Activated naive CD4-positive, alpha-beta T cell treated with anti-CD3 and anti-CD28 coated beads for 36 hours (primary cell): ENCODE measurements around the gene CNIH2. TPM values are rescaled to one million over a fixed set of nuclear protein-coding genes. Genes with fewer than 3 reads are reported as not detected.

Experiments used
- CTCF ChIA-PET: fragments of 350-600 bp; sonication (Branson Sonifier 250); formaldehyde crosslinking; loops from one replicate; lab custom pipeline; 2021; ENCODE audit warnings: antibody characterized with exemption; lab: Charles Lee
- DNase-seq: peaks from one replicate; pipeline ENCODE4 v3.0.0-alpha.2; 2020
- H3K27ac Mint-ChIP-seq: one replicate; pipeline ENCODE4 v1.8.0; 2021; ENCODE audit warnings: mild to moderate bottlenecking, mixed read lengths
- H3K27me3 Mint-ChIP-seq: one replicate; pipeline ENCODE4 v1.8.0; 2021; ENCODE audit warnings: low read depth, mixed read lengths
- H3K36me3 Mint-ChIP-seq: one replicate; pipeline ENCODE4 v1.8.0; 2021; ENCODE audit warnings: low read depth, mixed read lengths
- H3K4me1 Mint-ChIP-seq: one replicate; pipeline ENCODE4 v1.8.0; 2021; ENCODE audit warnings: low read depth, mixed read lengths
- H3K4me3 Mint-ChIP-seq: one replicate; pipeline ENCODE4 v1.8.0; 2021; ENCODE audit warnings: mild to moderate bottlenecking, moderate library complexity, mixed read lengths
- H3K9me3 Mint-ChIP-seq: one replicate; pipeline ENCODE4 v1.8.0; 2021; ENCODE audit warnings: mixed read lengths
- intact Hi-C: fragments of 100-400 bp; cut with micrococcal nuclease; formaldehyde crosslinking; loops from one replicate; pipeline ENCODE4 v1.15.1; 2023
- total RNA-seq, 2 experiments: library from RNA; stranded (reverse); gene quantifications; one replicate each; pipeline ENCODE4 v1.2.3, GENCODE V29; 2021

The CNIH2 gene
- total RNA-seq, 2 experiments from 2014 or later = 1.2 to 1.6 TPM

DNA sequence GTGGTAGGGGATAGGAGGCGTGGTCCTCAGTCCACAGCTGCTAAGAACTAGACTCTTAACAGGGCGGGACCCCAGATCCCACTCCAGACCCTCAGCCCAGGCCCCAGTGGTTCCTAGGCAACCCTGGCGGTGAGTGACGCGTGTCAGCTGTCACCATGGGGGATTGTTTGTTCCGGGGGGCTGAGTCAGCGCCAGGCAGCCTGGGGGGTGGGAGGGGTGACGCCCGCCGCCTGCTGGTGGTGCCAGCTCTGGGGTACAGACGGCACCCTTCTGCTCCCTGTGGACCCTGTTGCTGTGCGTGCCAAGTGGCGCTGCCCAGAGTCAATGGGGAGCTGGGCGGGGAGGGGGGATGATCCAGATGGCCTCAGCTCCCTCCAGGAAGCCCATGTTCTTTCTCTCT is 2.5 kb downstream of the CNIH2 start:
- Mint-ChIP-seq H3K4me1 (peaks cover 22% of the 10 kb centered on the region), H3K27ac (no peak overlapping the region), H3K27me3 (no peaks in the 10 kb centered on the region), H3K4me3 (no peak overlapping the region), H3K9me3 (no peaks in the 10 kb centered on the region), H3K36me3 (peaks cover 2% of the 10 kb centered on the region)
- CTCF ChIA-PET = interaction anchor here (0.7 to 2.7 kb wide), 6 partner anchors 9 to 58 kb away, joined by 3 to 7 read pairs (median 4); partner anchors contain the start of gene YIF1A
- intact Hi-C loops = no loop called here
- DNase-seq = no peak

DNA sequence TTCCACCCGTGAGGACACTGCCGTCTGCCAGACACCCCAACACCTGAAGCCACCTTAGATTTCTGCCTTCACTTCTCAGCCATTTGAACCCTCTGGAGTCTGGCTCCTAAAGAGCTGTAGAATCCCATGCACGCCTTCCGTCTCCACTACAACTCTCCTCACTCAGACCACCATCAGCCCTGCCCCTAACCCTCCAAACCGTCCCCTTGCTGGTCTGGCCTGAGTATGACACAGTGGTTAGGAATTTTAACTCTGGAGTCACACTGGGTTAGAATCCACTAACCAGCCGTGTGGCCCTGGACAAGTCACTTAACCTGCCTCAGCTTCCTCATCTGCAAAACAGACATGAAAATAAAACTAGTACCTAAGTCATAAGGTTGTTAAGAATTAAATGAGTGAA is 3.0 kb downstream of the CNIH2 start:
- intact Hi-C loops = no loop called here
- peaks cover 22% of the 10 kb centered on the region for H3K4me1 Mint-ChIP-seq
- no peak for DNase-seq
- no peaks in the 10 kb centered on the region for H3K27me3 Mint-ChIP-seq
- peaks cover 2% of the 10 kb centered on the region for H3K36me3 Mint-ChIP-seq
- no peak overlapping the region for H3K4me3 Mint-ChIP-seq
- no peak overlapping the region for H3K27ac Mint-ChIP-seq
- CTCF ChIA-PET = interaction anchor here (0.7 to 2.7 kb wide), 5 partner anchors 8 to 59 kb away, joined by 3 to 19 read pairs (median 5); partner anchors contain the start of gene YIF1A
- no peaks in the 10 kb centered on the region for H3K9me3 Mint-ChIP-seq

DNA sequence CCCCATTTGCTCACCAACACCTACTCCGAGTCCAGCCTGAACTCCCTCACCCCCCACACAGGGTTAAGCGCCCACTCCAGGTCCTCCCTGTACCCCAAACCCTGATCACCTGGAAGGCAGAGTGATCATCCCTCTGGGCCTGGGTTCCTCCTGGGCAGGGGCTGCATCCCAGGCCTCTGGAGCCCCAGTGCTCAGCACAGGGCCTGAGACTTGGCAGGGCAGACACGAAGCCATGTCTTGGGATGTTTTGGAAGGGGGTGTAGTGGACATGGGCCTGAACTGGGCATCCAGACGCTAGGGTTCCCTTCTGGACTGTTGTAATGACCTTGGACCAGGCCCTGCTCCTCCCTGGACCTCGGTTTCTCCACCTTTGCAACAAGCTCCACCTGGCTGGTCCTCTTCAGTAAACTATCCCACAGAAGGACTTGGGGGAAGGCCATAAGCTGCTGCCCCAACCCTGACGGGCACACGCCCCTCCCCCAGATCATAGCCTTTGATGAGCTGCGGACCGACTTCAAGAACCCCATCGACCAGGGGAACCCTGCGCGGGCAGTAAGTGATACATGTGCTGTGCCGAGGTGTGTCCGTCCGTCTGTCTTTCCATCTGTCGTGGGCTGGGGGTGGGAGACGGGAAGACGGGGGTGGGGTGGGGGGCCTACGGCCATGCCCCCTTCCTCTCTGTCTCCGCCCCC is 3.9 kb downstream of the CNIH2 start:
- intact Hi-C loops = loop anchor here (1.0 kb wide), 2 partner anchors 14 to 60 kb away; partner anchors contain the start of gene RAB1B
- CTCF ChIA-PET = interaction anchor here (0.5 to 2.4 kb wide), 9 partner anchors 9 to 388 kb away, joined by 3 to 19 read pairs (median 4); no protein-coding TSS in a partner anchor
- no peak overlapping the region for H3K27ac Mint-ChIP-seq
- no peaks in the 10 kb centered on the region for H3K27me3 Mint-ChIP-seq
- H3K4me3 Mint-ChIP-seq = no peak overlapping the region
- no peaks in the 10 kb centered on the region for H3K9me3 Mint-ChIP-seq
- peaks cover 1% of the 10 kb centered on the region for H3K36me3 Mint-ChIP-seq
- H3K4me1 Mint-ChIP-seq = peaks cover 24% of the 10 kb centered on the region
- DNase-seq = no peak

DNA sequence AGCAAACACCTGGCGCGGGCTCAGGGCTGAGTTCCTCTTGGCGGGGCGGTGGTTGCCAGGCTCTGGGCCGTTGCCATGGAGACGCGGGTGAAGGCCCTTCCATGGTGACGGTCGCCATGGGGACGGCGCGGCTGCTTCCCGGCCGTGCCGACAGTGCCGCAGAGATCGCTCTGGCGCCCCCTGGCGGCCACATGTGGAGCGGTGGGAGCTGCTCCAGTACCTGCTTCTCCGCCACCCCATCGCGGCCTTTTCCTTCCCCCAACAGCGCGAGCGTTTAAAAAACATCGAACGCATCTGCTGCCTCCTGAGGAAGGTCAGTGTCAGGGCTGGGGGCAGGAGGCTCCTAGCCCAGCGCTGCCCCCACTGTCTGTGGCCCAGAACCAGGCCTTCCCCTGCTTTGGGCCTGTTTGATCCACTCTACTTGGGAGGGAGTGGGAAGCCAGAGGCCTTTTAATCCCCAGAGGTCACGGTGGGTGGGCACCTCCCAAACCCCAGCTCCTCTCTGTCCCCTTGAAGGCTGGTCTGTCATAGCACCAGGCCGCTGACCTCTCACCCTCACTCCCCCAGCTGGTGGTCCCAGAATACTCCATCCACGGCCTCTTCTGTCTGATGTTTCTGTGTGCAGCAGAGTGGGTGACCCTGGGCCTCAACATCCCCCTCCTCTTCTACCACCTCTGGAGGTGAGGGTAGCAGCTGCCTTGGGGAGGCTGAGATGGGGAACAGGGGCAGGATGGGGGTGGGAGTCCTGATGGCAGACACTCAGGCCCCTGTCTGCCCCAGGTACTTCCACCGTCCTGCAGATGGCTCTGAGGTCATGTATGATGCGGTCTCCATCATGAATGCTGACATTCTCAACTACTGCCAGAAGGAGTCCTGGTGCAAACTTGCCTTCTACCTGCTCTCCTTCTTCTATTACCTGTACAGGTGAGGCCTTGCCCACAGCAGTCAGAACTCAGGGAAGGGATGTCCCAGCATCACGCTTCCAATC is 4.8 kb downstream of the CNIH2 start:
- no peak overlapping the region for H3K4me3 Mint-ChIP-seq
- no peaks in the 10 kb centered on the region for H3K36me3 Mint-ChIP-seq
- H3K27ac Mint-ChIP-seq = peak overlapping the region; percentile 59
- peak; percentile 99 for DNase-seq
- no peaks in the 10 kb centered on the region for H3K9me3 Mint-ChIP-seq
- CTCF ChIA-PET = interaction anchor here (0.5 to 2.4 kb wide), 11 partner anchors 10 to 389 kb away, joined by 3 to 19 read pairs (median 4); no protein-coding TSS in a partner anchor
- intact Hi-C loops = loop anchor here (1.0 kb wide), 2 partner anchors 14 to 60 kb away; partner anchors contain the start of gene RAB1B
- no peaks in the 10 kb centered on the region for H3K27me3 Mint-ChIP-seq
- H3K4me1 Mint-ChIP-seq = peaks cover 28% of the 10 kb centered on the region

DNA sequence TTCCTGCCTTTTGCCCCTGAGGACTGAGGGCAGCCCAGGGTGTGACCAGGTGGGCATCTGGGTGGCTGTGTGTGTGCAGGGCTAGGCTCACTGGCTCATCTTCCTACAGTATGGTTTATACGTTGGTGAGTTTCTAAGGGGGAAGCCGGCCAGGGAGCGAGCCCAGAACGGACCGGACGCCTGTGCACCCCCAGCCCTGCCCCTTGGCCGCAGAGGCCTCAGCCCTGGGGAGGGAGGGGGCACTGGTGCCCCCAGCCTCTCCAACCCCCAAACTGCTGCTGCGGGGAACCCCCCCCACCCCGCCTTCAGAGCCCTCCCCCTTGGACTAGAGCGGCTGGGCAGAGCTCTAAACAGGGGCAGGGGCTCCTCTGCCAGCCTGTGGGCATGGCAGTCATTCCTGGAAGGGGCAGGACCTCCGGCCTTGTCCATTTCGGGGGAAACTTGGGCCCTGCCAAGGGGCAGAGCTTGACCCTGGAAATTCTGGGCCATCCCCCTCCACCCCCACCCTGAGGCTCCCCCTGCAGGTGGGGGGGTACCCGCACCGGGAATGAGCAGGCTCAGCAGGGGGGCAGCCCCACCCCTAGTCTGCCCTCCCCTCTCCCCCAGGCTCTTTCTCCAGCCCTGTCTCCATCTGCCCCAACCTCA is 5.6 kb downstream of the CNIH2 start:
- Mint-ChIP-seq H3K27ac (no peak overlapping the region), H3K9me3 (no peaks in the 10 kb centered on the region), H3K27me3 (no peaks in the 10 kb centered on the region), H3K36me3 (no peaks in the 10 kb centered on the region), H3K4me3 (no peak overlapping the region), H3K4me1 (peaks cover 33% of the 10 kb centered on the region)
- intact Hi-C loops = no loop called here
- no peak for DNase-seq
- CTCF ChIA-PET = interaction anchor here (0.9 to 2.4 kb wide), 4 partner anchors 11 to 62 kb away, joined by 3 to 19 read pairs (median 4); no protein-coding TSS in a partner anchor

DNA sequence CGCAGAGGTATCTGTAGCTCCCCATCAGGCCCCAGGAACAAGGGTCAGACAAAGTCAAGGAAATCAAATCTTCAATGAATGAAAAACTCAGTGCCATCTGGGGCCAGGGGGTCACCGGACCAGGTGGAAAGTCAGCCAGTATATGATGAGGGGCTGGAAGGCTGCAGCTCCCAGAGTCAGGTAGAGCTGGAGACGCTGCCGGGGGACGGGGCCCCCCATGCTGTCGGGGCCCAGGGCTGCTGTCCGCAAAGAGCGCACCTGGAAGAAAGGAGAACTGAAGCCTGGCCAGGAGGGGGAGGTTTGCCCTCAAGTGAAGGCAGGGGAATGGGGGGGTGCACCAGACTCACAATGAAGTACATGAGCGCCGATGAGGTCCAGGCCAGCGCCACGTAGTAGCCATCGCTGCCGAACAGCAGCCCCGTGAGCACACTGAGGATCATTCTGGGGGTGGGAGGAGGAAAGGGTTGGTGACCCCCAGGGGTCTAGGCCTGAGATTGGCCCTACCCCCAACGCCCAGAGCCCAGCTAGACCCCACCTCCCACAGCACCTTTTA is 6.6 kb downstream of the CNIH2 start:
- Mint-ChIP-seq H3K4me3 (no peak overlapping the region), H3K9me3 (no peaks in the 10 kb centered on the region), H3K4me1 (peaks cover 33% of the 10 kb centered on the region), H3K36me3 (no peaks in the 10 kb centered on the region), H3K27me3 (no peaks in the 10 kb centered on the region), H3K27ac (no peak overlapping the region)
- DNase-seq = no peak
- CTCF ChIA-PET = interaction anchor here (0.9 kb wide), 1 partner anchor 63 kb away, joined by 4 read pairs; no protein-coding TSS in a partner anchor
- intact Hi-C loops = no loop called here

DNA sequence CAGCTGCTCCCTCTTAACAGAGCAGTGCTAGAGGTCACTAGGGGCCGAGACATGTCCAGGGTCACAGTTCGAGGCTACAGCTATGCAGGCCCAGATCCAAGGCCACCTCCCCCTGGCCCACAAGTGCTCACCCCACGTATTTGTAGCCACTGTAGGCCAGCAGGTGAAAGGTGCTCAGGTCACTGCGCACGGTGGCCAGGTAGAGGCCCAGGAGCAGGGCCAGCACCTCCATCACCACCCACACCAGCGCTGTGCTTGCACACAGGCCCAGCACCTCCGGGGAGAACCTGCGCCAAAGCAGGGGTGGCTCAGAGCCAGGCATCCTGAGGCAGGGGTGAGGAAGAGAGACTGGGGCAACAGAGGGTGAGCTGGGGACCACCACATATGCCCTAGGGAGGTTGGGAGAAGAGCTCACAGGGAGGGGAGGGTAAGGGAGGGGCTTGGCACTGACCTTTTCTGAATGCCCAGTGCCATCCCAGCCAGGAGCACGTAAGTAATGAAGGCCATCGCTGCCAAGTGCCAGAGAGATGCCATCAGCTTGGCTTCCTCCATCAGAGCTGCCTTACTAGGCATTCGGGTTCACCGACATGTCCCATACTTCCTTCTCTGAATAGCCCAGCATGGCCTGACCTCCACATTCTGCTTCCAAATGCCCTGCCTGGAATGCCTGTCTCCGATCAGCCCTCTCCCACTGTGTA is 7.4 kb downstream of the CNIH2 start:
- Mint-ChIP-seq H3K36me3 (no peaks in the 10 kb centered on the region), H3K4me1 (peaks cover 41% of the 10 kb centered on the region), H3K27ac (no peak overlapping the region), H3K4me3 (no peak overlapping the region), H3K27me3 (peaks cover 2% of the 10 kb centered on the region), H3K9me3 (no peaks in the 10 kb centered on the region)
- DNase-seq = no peak
- intact Hi-C loops = no loop called here
- CTCF ChIA-PET = interaction anchor here (2.4 kb wide), 1 partner anchor 62 kb away, joined by 10 read pairs; no protein-coding TSS in a partner anchor

DNA sequence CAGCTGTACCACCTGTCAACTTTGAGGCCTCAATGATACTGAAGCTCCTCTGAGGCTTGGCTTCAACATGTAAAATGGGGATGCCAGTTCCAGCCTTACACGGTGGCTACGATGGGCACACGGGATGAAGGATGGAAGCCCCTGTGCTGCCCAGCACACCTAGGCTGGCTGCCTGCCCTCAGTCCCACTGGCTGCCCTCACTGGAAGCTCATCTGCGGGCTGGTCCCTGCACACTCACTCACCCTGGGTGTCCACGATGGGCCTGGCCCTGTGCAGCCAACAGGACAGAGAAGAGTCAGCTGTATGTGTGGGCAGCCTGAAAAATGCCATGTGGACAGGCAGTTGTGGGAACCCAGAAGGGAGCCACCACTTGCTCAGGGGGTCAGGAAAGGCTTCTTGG is 8.7 kb downstream of the CNIH2 start:
- no peaks in the 10 kb centered on the region for H3K9me3 Mint-ChIP-seq
- H3K4me1 Mint-ChIP-seq = peaks cover 43% of the 10 kb centered on the region
- intact Hi-C loops = no loop called here
- H3K36me3 Mint-ChIP-seq = no peaks in the 10 kb centered on the region
- H3K27ac Mint-ChIP-seq = no peak overlapping the region
- CTCF ChIA-PET = interaction anchor here (0.6 to 2.4 kb wide), 4 partner anchors 26 to 1413 kb away, joined by 3 to 10 read pairs (median 3); no protein-coding TSS in a partner anchor
- H3K27me3 Mint-ChIP-seq = peaks cover 5% of the 10 kb centered on the region
- no peak overlapping the region for H3K4me3 Mint-ChIP-seq
- DNase-seq = no peak

DNA sequence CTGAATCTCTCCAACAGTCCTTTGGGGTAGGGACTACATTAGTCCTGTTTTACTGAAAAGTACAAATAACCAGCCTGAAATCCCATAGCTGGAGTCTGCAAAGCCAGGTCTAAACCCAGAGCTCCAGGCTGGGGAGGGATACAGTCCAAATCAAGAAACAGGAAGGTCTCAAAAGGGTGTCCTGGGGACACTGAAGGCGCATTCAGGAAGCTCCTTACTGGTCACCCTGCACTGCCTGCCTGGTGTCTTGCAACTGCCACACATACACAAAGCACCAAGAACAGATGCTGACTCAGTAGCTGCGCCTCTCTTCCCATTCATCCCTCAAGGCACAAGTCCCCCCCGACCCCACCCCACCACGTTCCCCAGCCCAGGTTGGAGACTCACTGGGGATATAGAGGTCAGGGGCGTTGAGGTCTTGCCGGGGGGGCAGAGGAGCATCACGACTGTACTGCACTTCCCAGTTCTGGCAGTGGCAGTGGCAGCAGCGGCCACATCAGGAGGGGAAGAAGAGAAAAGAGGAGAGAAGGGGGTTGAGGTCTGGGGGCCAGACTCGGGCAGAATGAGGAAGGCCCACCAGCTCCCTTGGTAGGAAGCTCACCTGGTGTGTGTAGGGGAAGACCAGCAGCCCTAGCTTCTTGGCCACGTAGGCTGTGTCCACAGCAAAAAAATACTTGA is 9.4 kb downstream of the CNIH2 start:
- intact Hi-C loops = no loop called here
- peaks cover 5% of the 10 kb centered on the region for H3K27me3 Mint-ChIP-seq
- no peak overlapping the region for H3K27ac Mint-ChIP-seq
- no peaks in the 10 kb centered on the region for H3K36me3 Mint-ChIP-seq
- no peak for DNase-seq
- peak overlapping the region; percentile 55 for H3K4me3 Mint-ChIP-seq
- CTCF ChIA-PET = interaction anchor here (0.6 to 2.4 kb wide), 3 partner anchors 25 to 64 kb away, joined by 3 to 10 read pairs (median 3); no protein-coding TSS in a partner anchor
- H3K9me3 Mint-ChIP-seq = no peaks in the 10 kb centered on the region
- peaks cover 39% of the 10 kb centered on the region for H3K4me1 Mint-ChIP-seq

DNA sequence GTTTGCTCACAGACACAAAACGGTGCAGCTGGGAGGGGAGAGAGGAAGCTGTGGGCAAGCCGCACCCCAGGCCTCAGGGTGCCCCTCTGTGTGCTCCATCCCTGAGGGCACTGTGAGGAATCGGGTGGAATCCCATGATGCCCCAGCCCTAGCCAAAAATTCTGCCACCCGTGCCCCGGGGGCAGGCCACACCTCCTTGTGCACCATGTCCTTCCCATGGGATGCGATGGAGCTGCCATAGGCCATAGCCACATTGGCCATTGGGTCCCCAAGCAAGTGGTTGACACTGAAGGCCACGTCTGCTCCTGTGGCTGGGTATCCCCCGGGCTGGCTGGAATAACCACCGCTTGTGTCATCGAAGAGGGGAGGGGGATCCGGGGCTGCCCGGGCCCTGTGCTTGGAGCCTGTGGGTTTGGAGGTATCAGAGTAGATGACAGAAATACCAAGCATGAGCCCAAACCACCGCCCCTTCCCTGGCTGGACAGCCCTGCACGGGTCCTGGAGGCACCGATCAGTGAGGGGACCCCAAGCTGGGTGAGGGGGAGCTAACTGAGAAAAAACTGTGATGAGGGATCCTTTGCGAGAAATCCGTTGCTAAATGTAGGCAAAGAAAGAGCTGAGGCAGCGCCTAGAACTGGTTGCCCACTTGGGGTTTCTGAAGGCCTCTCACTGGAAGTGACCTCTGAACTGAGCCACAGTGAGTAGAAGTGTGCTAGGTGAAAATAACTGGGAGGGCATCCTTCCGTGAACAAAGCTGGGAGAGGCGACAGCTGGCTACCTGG is 10.1 kb downstream of the CNIH2 start:
- no peaks in the 10 kb centered on the region for H3K9me3 Mint-ChIP-seq
- CTCF ChIA-PET = interaction anchor here (1.0 to 1.6 kb wide), 3 partner anchors 8 to 66 kb away, joined by 3 to 7 read pairs (median 5); no protein-coding TSS in a partner anchor
- DNase-seq = no peak
- peaks cover 37% of the 10 kb centered on the region for H3K4me1 Mint-ChIP-seq
- intact Hi-C loops = loop anchor here (2.0 kb wide), 1 partner anchor 193 kb away; the partner anchor contains the start of gene DPP3
- peaks cover 12% of the 10 kb centered on the region for H3K27me3 Mint-ChIP-seq
- peak overlapping the region; percentile 81 for H3K4me3 Mint-ChIP-seq
- peak overlapping the region; percentile 70 for H3K27ac Mint-ChIP-seq
- no peaks in the 10 kb centered on the region for H3K36me3 Mint-ChIP-seq
